SK-N-SH treated with all-trans-retinoic acid at 6 μM for 48 hours (cell line): Measurements from ENCODE around the gene CMTM2.

Experiments used
- ATAC-seq: fragments of 200-7000 bp; cut with Tn5 transposase; 3 replicates; pipeline ENCODE4 v1.9.1; 2020; ENCODE audit warnings: mild to moderate bottlenecking, moderate library complexity
- ARNTL ChIP-seq: fragments of 450-650 bp; formaldehyde crosslinking; IDR thresholded peaks from 2 replicates; pipeline ENCODE4 v1.5.0; 2020; ENCODE audit warnings: low read depth, mild to moderate bottlenecking, moderate library complexity, borderline replicate concordance
- BACH2 ChIP-seq: fragments of 250-450 bp; sonication (Bioruptor Pico); IDR thresholded peaks from 2 replicates; pipeline ENCODE4 v1.9.0; 2021; ENCODE audit warnings: mild to moderate bottlenecking, borderline replicate concordance
- CSDC2 ChIP-seq: fragments of 250-450 bp; sonication (Bioruptor Pico); IDR thresholded peaks from 2 replicates; pipeline ENCODE4 v1.5.0; 2020; ENCODE audit warnings: mild to moderate bottlenecking, moderate library complexity
- ESRRG ChIP-seq: fragments of 250-450 bp; sonication (Bioruptor Pico); IDR thresholded peaks from 2 replicates; pipeline ENCODE4 v1.6.1; 2021; ENCODE audit warnings: mild to moderate bottlenecking
- GLIS3 ChIP-seq: fragments of 250-450 bp; sonication (Bioruptor Pico); IDR thresholded peaks from 2 replicates; pipeline ENCODE4 v1.5.0; 2020; ENCODE audit warnings: mild to moderate bottlenecking, moderate library complexity
- ISL1 ChIP-seq: fragments of 250-450 bp; sonication (Bioruptor Pico); IDR thresholded peaks from 2 replicates; pipeline ENCODE4 v2.1.2; 2022; ENCODE audit warnings: mild to moderate bottlenecking, moderate library complexity
- OSR1 ChIP-seq: fragments of 250-450 bp; sonication (Bioruptor Pico); IDR thresholded peaks from 2 replicates; pipeline ENCODE4 v1.8.0; 2022; ENCODE audit warnings: moderate library complexity, mild to moderate bottlenecking, inconsistent platforms
- PPARA ChIP-seq: fragments of 250-450 bp; sonication (Bioruptor Pico); IDR thresholded peaks from 2 replicates; pipeline ENCODE4 v1.5.0; 2020; ENCODE audit warnings: mild to moderate bottlenecking, borderline replicate concordance
- RARB ChIP-seq: fragments of 250-450 bp; sonication (Bioruptor Pico); IDR thresholded peaks from 2 replicates; pipeline ENCODE4 v1.8.0; 2021; ENCODE audit warnings: mild to moderate bottlenecking, moderate library complexity
- SNAI2 ChIP-seq: fragments of 250-450 bp; sonication (Bioruptor Pico); IDR thresholded peaks from 2 replicates; pipeline ENCODE4 v1.5.0; 2020; ENCODE audit warnings: mild to moderate bottlenecking, moderate library complexity
- TCF4 ChIP-seq: fragments of 250-450 bp; sonication (Bioruptor Pico); IDR thresholded peaks from 2 replicates; pipeline ENCODE4 v1.8.0; 2021; ENCODE audit warnings: mild to moderate bottlenecking, moderate library complexity, borderline replicate concordance
- TOX ChIP-seq: fragments of 250-450 bp; sonication (Bioruptor Pico); IDR thresholded peaks from 2 replicates; pipeline ENCODE4 v1.8.0; 2021; ENCODE audit warnings: mild to moderate bottlenecking, moderate library complexity, borderline replicate concordance
- ZC3H10 ChIP-seq: fragments of 250-450 bp; sonication (Bioruptor Pico); IDR thresholded peaks from 2 replicates; pipeline ENCODE4 v1.5.1; 2021; ENCODE audit warnings: mild to moderate bottlenecking, moderate library complexity
- ZFP3 ChIP-seq: fragments of 250-450 bp; sonication (Bioruptor Pico); IDR thresholded peaks from 2 replicates; pipeline ENCODE4 v1.5.0; 2020; ENCODE audit warnings: mild to moderate bottlenecking, moderate library complexity
- ZNF565 ChIP-seq: fragments of 450-650 bp; formaldehyde crosslinking; conservative IDR thresholded peaks from 2 replicates; pipeline ENCODE4 v1.5.0; 2020; ENCODE audit warnings: low read depth, mild to moderate bottlenecking, moderate library complexity
- ZNF70 ChIP-seq: fragments of 450-650 bp; formaldehyde crosslinking; IDR thresholded peaks from 2 replicates; pipeline ENCODE4 v1.5.0; 2020; ENCODE audit warnings: mild to moderate bottlenecking, moderate library complexity
- ZNF8 ChIP-seq: fragments of 450-650 bp; formaldehyde crosslinking; IDR thresholded peaks from 2 replicates; pipeline ENCODE4 v1.5.0; 2020; ENCODE audit warnings: mild to moderate bottlenecking, moderate library complexity
- TF ChIP-seq, protein P1 (sequence below): fragments of 250-450 bp; sonication (Bioruptor Pico); IDR thresholded peaks from 2 replicates; pipeline ENCODE4 v1.5.0; 2020; ENCODE audit warnings: mild to moderate bottlenecking, moderate library complexity
- TF ChIP-seq, protein P2 (sequence below): fragments of 250-450 bp; sonication (Bioruptor Pico); IDR thresholded peaks from 2 replicates; pipeline ENCODE4 v1.8.0; 2020; ENCODE audit warnings: mild to moderate bottlenecking, moderate library complexity, borderline replicate concordance
- TF ChIP-seq, protein P3 (sequence below): fragments of 250-450 bp; sonication (Bioruptor Pico); IDR thresholded peaks from 2 replicates; pipeline ENCODE4 v1.5.1; 2021; ENCODE audit warnings: mild to moderate bottlenecking, moderate library complexity
- TF ChIP-seq, protein P4 (sequence below): fragments of 250-450 bp; sonication (Bioruptor Pico); IDR thresholded peaks from 2 replicates; pipeline ENCODE4 v1.8.0; 2021; ENCODE audit warnings: low read depth, mild to moderate bottlenecking, moderate library complexity, borderline replicate concordance

The CMTM2 gene

DNA sequence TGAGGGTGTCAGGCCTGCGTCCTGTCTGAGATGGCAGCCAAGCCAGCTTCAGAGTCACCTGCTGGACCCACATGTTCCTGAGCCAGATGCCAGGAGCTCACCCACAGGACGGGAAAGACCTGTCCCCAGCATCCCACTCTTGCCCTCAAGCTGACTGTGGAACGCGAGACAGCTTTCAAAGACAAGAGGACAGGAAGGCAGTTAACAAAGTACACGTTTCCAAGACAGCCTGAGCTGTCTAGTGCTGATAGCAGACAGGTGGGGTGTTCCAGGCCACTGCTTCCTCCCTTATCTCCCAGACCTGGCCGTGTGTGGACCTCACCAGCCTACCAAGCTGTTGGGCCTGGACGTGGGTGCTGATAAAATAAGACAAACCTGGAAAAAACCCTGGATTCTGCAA lies 38.5 kb downstream of the CMTM2 start:
- ATAC-seq = peak; percentile 12; the same call in 2 of the 3 replicates
- TF ChIP-seq OSR1 (CRISPR knock-in tag) (no peak), TCF4 (CRISPR knock-in tag) (no peak), ZNF565 (CRISPR knock-in tag) (no peak), TOX (CRISPR knock-in tag) (no peak), ZNF70 (no peak), SNAI2 (CRISPR knock-in tag) (no peak), ZFP3 (CRISPR knock-in tag) (no peak), BACH2 (no peak), RARB (CRISPR knock-in tag) (no peak), ZNF8 (CRISPR knock-in tag) (no peak), ARNTL (CRISPR knock-in tag) (no peak), PPARA (no peak), ZC3H10 (no peak), CSDC2 (no peak), GLIS3 (CRISPR knock-in tag) (no peak), ISL1 (CRISPR knock-in tag) (no peak)
- TF ChIP-seq, protein P1, sequence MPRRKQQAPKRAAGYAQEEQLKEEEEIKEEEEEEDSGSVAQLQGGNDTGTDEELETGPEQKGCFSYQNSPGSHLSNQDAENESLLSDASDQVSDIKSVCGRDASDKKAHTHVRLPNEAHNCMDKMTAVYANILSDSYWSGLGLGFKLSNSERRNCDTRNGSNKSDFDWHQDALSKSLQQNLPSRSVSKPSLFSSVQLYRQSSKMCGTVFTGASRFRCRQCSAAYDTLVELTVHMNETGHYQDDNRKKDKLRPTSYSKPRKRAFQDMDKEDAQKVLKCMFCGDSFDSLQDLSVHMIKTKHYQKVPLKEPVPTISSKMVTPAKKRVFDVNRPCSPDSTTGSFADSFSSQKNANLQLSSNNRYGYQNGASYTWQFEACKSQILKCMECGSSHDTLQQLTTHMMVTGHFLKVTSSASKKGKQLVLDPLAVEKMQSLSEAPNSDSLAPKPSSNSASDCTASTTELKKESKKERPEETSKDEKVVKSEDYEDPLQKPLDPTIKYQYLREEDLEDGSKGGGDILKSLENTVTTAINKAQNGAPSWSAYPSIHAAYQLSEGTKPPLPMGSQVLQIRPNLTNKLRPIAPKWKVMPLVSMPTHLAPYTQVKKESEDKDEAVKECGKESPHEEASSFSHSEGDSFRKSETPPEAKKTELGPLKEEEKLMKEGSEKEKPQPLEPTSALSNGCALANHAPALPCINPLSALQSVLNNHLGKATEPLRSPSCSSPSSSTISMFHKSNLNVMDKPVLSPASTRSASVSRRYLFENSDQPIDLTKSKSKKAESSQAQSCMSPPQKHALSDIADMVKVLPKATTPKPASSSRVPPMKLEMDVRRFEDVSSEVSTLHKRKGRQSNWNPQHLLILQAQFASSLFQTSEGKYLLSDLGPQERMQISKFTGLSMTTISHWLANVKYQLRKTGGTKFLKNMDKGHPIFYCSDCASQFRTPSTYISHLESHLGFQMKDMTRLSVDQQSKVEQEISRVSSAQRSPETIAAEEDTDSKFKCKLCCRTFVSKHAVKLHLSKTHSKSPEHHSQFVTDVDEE (CRISPR knock-in tag) = no peak
- TF ChIP-seq, protein P2, sequence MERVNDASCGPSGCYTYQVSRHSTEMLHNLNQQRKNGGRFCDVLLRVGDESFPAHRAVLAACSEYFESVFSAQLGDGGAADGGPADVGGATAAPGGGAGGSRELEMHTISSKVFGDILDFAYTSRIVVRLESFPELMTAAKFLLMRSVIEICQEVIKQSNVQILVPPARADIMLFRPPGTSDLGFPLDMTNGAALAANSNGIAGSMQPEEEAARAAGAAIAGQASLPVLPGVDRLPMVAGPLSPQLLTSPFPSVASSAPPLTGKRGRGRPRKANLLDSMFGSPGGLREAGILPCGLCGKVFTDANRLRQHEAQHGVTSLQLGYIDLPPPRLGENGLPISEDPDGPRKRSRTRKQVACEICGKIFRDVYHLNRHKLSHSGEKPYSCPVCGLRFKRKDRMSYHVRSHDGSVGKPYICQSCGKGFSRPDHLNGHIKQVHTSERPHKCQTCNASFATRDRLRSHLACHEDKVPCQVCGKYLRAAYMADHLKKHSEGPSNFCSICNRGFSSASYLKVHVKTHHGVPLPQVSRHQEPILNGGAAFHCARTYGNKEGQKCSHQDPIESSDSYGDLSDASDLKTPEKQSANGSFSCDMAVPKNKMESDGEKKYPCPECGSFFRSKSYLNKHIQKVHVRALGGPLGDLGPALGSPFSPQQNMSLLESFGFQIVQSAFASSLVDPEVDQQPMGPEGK = no peak
- TF ChIP-seq, protein P3, sequence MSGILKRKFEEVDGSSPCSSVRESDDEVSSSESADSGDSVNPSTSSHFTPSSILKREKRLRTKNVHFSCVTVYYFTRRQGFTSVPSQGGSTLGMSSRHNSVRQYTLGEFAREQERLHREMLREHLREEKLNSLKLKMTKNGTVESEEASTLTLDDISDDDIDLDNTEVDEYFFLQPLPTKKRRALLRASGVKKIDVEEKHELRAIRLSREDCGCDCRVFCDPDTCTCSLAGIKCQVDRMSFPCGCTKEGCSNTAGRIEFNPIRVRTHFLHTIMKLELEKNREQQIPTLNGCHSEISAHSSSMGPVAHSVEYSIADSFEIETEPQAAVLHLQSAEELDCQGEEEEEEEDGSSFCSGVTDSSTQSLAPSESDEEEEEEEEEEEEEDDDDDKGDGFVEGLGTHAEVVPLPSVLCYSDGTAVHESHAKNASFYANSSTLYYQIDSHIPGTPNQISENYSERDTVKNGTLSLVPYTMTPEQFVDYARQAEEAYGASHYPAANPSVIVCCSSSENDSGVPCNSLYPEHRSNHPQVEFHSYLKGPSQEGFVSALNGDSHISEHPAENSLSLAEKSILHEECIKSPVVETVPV = no peak
- TF ChIP-seq, protein P4, sequence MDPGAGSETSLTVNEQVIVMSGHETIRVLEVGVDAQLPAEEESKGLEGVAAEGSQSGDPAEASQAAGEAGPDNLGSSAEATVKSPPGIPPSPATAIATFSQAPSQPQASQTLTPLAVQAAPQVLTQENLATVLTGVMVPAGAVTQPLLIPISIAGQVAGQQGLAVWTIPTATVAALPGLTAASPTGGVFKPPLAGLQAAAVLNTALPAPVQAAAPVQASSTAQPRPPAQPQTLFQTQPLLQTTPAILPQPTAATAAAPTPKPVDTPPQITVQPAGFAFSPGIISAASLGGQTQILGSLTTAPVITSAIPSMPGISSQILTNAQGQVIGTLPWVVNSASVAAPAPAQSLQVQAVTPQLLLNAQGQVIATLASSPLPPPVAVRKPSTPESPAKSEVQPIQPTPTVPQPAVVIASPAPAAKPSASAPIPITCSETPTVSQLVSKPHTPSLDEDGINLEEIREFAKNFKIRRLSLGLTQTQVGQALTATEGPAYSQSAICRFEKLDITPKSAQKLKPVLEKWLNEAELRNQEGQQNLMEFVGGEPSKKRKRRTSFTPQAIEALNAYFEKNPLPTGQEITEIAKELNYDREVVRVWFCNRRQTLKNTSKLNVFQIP (CRISPR knock-in tag) = no peak

DNA sequence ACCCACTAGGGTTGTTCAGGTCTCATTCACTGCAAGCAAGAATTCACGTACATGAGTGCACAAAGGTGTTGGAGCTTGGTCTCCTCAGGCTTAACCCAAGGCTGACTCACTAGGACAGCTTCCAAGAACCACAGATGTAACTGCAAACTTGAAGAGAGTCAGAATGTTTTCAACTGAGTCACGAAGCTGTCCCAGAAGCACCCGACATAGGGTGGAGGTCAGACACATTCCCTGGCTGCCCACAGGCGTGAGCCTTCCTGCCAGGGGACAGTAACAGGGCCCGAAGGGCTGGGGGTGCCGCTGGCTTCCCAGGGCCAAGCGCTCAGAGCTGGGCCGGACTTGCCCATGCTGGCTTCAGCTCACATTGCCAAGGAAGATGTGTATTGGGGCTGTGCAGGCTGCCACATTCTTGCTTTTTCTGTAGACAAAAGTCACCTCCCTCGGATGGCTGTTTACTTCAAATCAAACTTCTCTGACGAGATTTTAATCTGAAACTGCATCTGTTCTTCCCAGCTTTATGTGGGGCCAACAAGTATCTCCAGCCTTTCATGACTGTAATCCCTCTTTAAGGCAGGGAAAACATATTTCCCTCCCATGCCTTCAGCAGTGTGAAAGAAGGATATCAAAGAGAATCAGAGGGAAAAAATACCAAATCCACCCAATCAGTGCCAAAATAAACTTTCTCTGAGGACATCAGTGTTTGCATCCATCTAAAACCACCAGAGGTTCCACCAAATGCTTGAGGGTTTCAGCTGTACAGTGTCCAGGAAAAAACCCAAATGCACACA lies 39.5 kb downstream of the CMTM2 start:
- ATAC-seq = peak; percentile 77
- TF ChIP-seq ESRRG (CRISPR knock-in tag) = no peak
- TF ChIP-seq, protein P4 (CRISPR knock-in tag) = no peak
- TF ChIP-seq, protein P2 = no peak
